GM23248 (cell line): ENCODE measurements around the gene NCBP3. TPM values are rescaled to one million over a fixed set of nuclear protein-coding genes. Genes with fewer than 3 reads are reported as not detected.
"Not testable (repeated sequence)": the region's sequence is repeated elsewhere in the genome, so short reads cannot be mapped to it uniquely, and the experiment has no call there.

Experiments used
- DNase-seq: peaks from one replicate; pipeline ENCODE4 v3.0.0-alpha.2; 2015
- H2AFZ ChIP-seq: fragments of 200-600 bp; sonication (generic); 2 replicates; pipeline ENCODE4 v1.6.1; 2016; ENCODE audit warnings: antibody characterized with exemption
- H3F3A ChIP-seq: fragments of 200-600 bp; sonication (generic); 2 replicates; pipeline ENCODE4 v1.6.1; 2016; ENCODE audit warnings: mild to moderate bottlenecking, antibody characterized with exemption, mixed run types; ENCODE audit not compliant: insufficient read depth
- H3K27ac ChIP-seq: fragments of 200-600 bp; sonication (generic); 2 replicates; pipeline ENCODE4 v1.5.1; 2016; ENCODE audit warnings: mild to moderate bottlenecking
- H3K27me3 ChIP-seq: fragments of 200-600 bp; sonication (generic); replicated peaks from 2 replicates; pipeline ENCODE4 v1.6.1; 2016; ENCODE audit warnings: mild to moderate bottlenecking; ENCODE audit not compliant: insufficient read depth
- H3K36me3 ChIP-seq: fragments of 200-600 bp; sonication (generic); 2 replicates; pipeline ENCODE4 v1.6.1; 2016; ENCODE audit warnings: low read depth, mild to moderate bottlenecking
- H3K4me1 ChIP-seq: fragments of 200-600 bp; sonication (generic); 2 replicates; pipeline ENCODE4 v1.6.1; 2016; ENCODE audit warnings: mild to moderate bottlenecking; ENCODE audit not compliant: insufficient read depth
- H3K4me2 ChIP-seq: fragments of 200-600 bp; sonication (generic); one replicate; pipeline ENCODE4 v1.6.1; 2016; ENCODE audit warnings: mild to moderate bottlenecking; ENCODE audit not compliant: unreplicated experiment
- H3K4me3 ChIP-seq: fragments of 200-600 bp; sonication (generic); 2 replicates; pipeline ENCODE4 v1.5.1; 2016; ENCODE audit warnings: mild to moderate bottlenecking
- H3K79me2 ChIP-seq: fragments of 200-600 bp; sonication (generic); 2 replicates; pipeline ENCODE4 v1.6.1; 2016; ENCODE audit warnings: mild to moderate bottlenecking; ENCODE audit not compliant: insufficient read depth
- H3K9ac ChIP-seq: fragments of 200-600 bp; sonication (generic); 2 replicates; pipeline ENCODE4 v1.6.1; 2016; ENCODE audit warnings: mild to moderate bottlenecking
- H3K9me2 ChIP-seq: fragments of 200-600 bp; sonication (generic); 2 replicates; pipeline ENCODE4 v1.6.1; 2016; ENCODE audit warnings: mixed run types, mild to moderate bottlenecking, moderate library complexity; ENCODE audit not compliant: insufficient read depth
- H3K9me3 ChIP-seq: fragments of 200-600 bp; sonication (generic); one replicate; pipeline ENCODE4 v1.6.1; 2017; ENCODE audit warnings: low read depth
- H4K20me1 ChIP-seq: fragments of 200-600 bp; sonication (generic); 2 replicates; pipeline ENCODE4 v1.6.0; 2016; ENCODE audit not compliant: insufficient read depth
- EZH2 ChIP-seq: fragments of 200-600 bp; sonication (generic); IDR thresholded peaks from 2 replicates; pipeline ENCODE4 v1.6.1; 2018; ENCODE audit warnings: antibody characterized with exemption, mild to moderate bottlenecking; ENCODE audit not compliant: insufficient read depth, poor library complexity, severe bottlenecking
- EZH2phosphoT487 ChIP-seq: fragments of 200-600 bp; sonication (generic); IDR thresholded peaks from 2 replicates; pipeline ENCODE4 v1.6.1; 2018; ENCODE audit warnings: antibody characterized with exemption, moderate library complexity, mild to moderate bottlenecking, low read depth; ENCODE audit not compliant: insufficient read depth
- WGBS, 2 experiments: methylation state at CpG; one replicate each; pipeline ENCODE4 v1.1.6; 2015 to 2017; ENCODE audit warnings: low lambda C conversion rate in 2 of 2, low coverage in 1 of 2; ENCODE audit errors: missing lambda C conversion rate in 2 of 2; 5-methylcytosine and 5-hydroxymethylcytosine counted together
- in situ Hi-C: fragments of 300-500 bp; cut with MboI; formaldehyde crosslinking; loops from 2 replicates; pipeline ENCODE4 v1.15.0; 2020
- polyA plus RNA-seq: library from polyadenylated mRNA; unstranded; fragments of >200 nt; fragmentation: Nextera tagmentation; extraction: Ambion mirVana; gene quantifications from 2 replicates; pipeline ENCODE4 v1.2.1, GENCODE V29; 2016
- total RNA-seq: library from RNA; depleted of rRNA; stranded (reverse); fragments of >200 nt; shearing (Covaris generic); gene quantifications from 2 replicates; pipeline ENCODE4 v1.2.3, GENCODE V29; 2014

Gene NCBP3
- total and polyA plus RNA-seq, 2 experiments from 2014 or later, result 16.6 to 20.1 TPM

GRCh38 chr17:3861761-3862681 lies 16.0 kb upstream of the NCBP3 start:
- in situ Hi-C loops, result no loop called here
- no peak overlapping the region for H2AFZ ChIP-seq
- 87% methylated on average over 22 to 23 of the region's 28 CpGs for WGBS, 2 experiments

GRCh38 chr17:3860939-3861700 lies 15.1 kb upstream of the NCBP3 start:
- in situ Hi-C loops, result no loop called here
- no peak for TF ChIP-seq EZH2phosphoT487
- TF ChIP-seq EZH2, result no peak

More at GRCh38 chr17:3861761-3862681, 16.0 kb upstream of the NCBP3 start:
- Histone ChIP-seq H3K27ac (no peak overlapping the region), H3K4me1 (peaks cover 9% of the 10 kb centered on the region; the same call in 1 of the 2 replicates), H4K20me1 (no peaks in the 10 kb centered on the region), H3K79me2 (no peaks in the 10 kb centered on the region), H3K36me3 (no peaks in the 10 kb centered on the region), H3K27me3 (no peaks in the 10 kb centered on the region), H3K4me2 (no peak overlapping the region), H3K9me3 (no peaks in the 10 kb centered on the region), H3K4me3 (no peak overlapping the region), H3F3A (no peaks in the 10 kb centered on the region), H3K9ac (no peak overlapping the region), H3K9me2 (no peaks in the 10 kb centered on the region)
- TF ChIP-seq EZH2phosphoT487 (no peak), EZH2 (no peak)
- no peak for DNase-seq

GRCh38 chr17:3859940-3860339 lies 13.9 kb upstream of the NCBP3 start:
- in situ Hi-C loops, result no loop called here
- H4K20me1 ChIP-seq, result no peaks in the 10 kb centered on the region
- H3K27ac ChIP-seq, result no peak overlapping the region
- H3K4me1 ChIP-seq, result peaks cover 2% of the 10 kb centered on the region; the same call in 1 of the 2 replicates
- H3K9ac ChIP-seq, result no peak overlapping the region
- H3K4me2 ChIP-seq, result no peak overlapping the region
- H3K27me3 ChIP-seq, result no peaks in the 10 kb centered on the region
- no peaks in the 10 kb centered on the region for H3K9me2 ChIP-seq
- DNase-seq, result no peak
- H3K36me3 ChIP-seq, result no peaks in the 10 kb centered on the region
- no peak overlapping the region for H3K4me3 ChIP-seq
- H3K9me3 ChIP-seq, result no peaks in the 10 kb centered on the region
- no peaks in the 10 kb centered on the region for H3K79me2 ChIP-seq
- TF ChIP-seq EZH2 (no peak), EZH2phosphoT487 (no peak)
- H3F3A ChIP-seq, result no peaks in the 10 kb centered on the region
- no peak overlapping the region for H2AFZ ChIP-seq
- whole genome bisulfite sequencing, 2 experiments, result 90 to 96% methylated on average over 9 of the region's 9 CpGs

More at GRCh38 chr17:3860939-3861700, 15.1 kb upstream of the NCBP3 start:
- H3K9me3 ChIP-seq, result no peaks in the 10 kb centered on the region
- no peaks in the 10 kb centered on the region for H3K9me2 ChIP-seq
- no peak overlapping the region for H3K27ac ChIP-seq
- H3K79me2 ChIP-seq, result no peaks in the 10 kb centered on the region
- peaks cover 9% of the 10 kb centered on the region; the same call in 1 of the 2 replicates for H3K4me1 ChIP-seq
- WGBS, 2 experiments, result 93 to 95% methylated on average over 29 to 30 of the region's 30 CpGs
- H2AFZ ChIP-seq, result no peak overlapping the region
- H3K9ac ChIP-seq, result no peak overlapping the region
- H3F3A ChIP-seq, result no peaks in the 10 kb centered on the region
- DNase-seq, result no peak
- H4K20me1 ChIP-seq, result no peaks in the 10 kb centered on the region
- no peaks in the 10 kb centered on the region for H3K27me3 ChIP-seq
- no peak overlapping the region for H3K4me3 ChIP-seq
- no peak overlapping the region for H3K4me2 ChIP-seq
- H3K36me3 ChIP-seq, result no peaks in the 10 kb centered on the region

GRCh38 chr17:3857261-3858105 lies 11.4 kb upstream of the NCBP3 start:
- H3K9ac ChIP-seq, result no peak overlapping the region
- in situ Hi-C loops, result no loop called here
- no peak overlapping the region for H3K4me2 ChIP-seq
- H3K27me3 ChIP-seq, result no peaks in the 10 kb centered on the region
- no peaks in the 10 kb centered on the region for H3K9me2 ChIP-seq
- no peak for TF ChIP-seq EZH2phosphoT487
- TF ChIP-seq EZH2, result no peak
- no peaks in the 10 kb centered on the region for H3K36me3 ChIP-seq
- WGBS, 2 experiments, result 72 to 74% methylated on average over 16 of the region's 16 CpGs
- no peaks in the 10 kb centered on the region for H3F3A ChIP-seq
- no peaks in the 10 kb centered on the region for H3K4me1 ChIP-seq
- H3K4me3 ChIP-seq, result no peak overlapping the region
- H2AFZ ChIP-seq, result no peak overlapping the region
- H4K20me1 ChIP-seq, result no peaks in the 10 kb centered on the region
- no peak for DNase-seq
- H3K9me3 ChIP-seq, result no peaks in the 10 kb centered on the region
- no peak overlapping the region for H3K27ac ChIP-seq
- no peaks in the 10 kb centered on the region for H3K79me2 ChIP-seq

GRCh38 chr17:3854204-3854603 lies 8.2 kb upstream of the NCBP3 start:
- 95% methylated on average over 24 of the region's 36 CpGs; no CpG with 5 or more reads in 1 of the 2 experiments for WGBS, 2 experiments
- H3K27ac ChIP-seq, H3K36me3 ChIP-seq, H3K9ac ChIP-seq, H3K79me2 ChIP-seq, H4K20me1 ChIP-seq, H3F3A ChIP-seq, in situ Hi-C loops, H2AFZ ChIP-seq, H3K27me3 ChIP-seq, H3K4me3 ChIP-seq, H3K9me3 ChIP-seq, H3K4me1 ChIP-seq, DNase-seq, H3K4me2 ChIP-seq, H3K9me2 ChIP-seq: not testable (repeated sequence)
